CD4-positive, alpha-beta T cell (primary cell): ENCODE measurements around the gene CTNNA3. TPM values are rescaled to one million over a fixed set of nuclear protein-coding genes. Genes with fewer than 3 reads are reported as not detected.

Source experiments
- ATAC-seq: fragments of 200-7000 bp; cut with Tn5 transposase; one replicate; pipeline ENCODE4 v1.10.0; 2022; ENCODE audit warnings: mild to moderate bottlenecking; ENCODE audit not compliant: poor library complexity
- CTCF ChIA-PET: fragments of 350-600 bp; sonication (Branson Sonifier 250); formaldehyde crosslinking; loops from one replicate; lab custom pipeline; 2021; ENCODE audit warnings: antibody characterized with exemption, inconsistent platforms; lab: Charles Lee
- POLR2A ChIA-PET: fragments of 350-600 bp; sonication (Branson Sonifier 250); formaldehyde crosslinking; loops from one replicate; lab custom pipeline; 2021; ENCODE audit warnings: antibody characterized with exemption, inconsistent platforms; lab: Charles Lee
- DNase-seq, 14 experiments: peaks; one replicate each; pipeline ENCODE4 v3.0.0-alpha.2; 2013 to 2020; ENCODE audit warnings: mixed read lengths in 2 of 14
- H3K27ac ChIP-seq, 2 donors: one replicate each; pipeline versions ENCODE4 v1.5.1 to v1.7.0; 2013; ENCODE audit warnings: low read length in 2 of 2, low read depth in 1 of 2, mild to moderate bottlenecking in 1 of 2
- H3K27me3 ChIP-seq, 2 experiments: 1 replicate in 1 of 2; 2 replicates in 1 of 2; pipeline versions ENCODE4 v1.6.1 to v1.7.0; 2013; ENCODE audit warnings: low read length in 2 of 2, control low read depth in 1 of 2, mild to moderate bottlenecking in 1 of 2, moderate library complexity in 1 of 2; ENCODE audit not compliant: insufficient read depth in 2 of 2, control insufficient read depth in 1 of 2
- H3K36me3 ChIP-seq: one replicate; pipeline ENCODE4 v1.6.1; 2013; ENCODE audit warnings: low read length, control low read depth; ENCODE audit not compliant: insufficient read depth
- H3K4me1 ChIP-seq: one replicate; pipeline ENCODE4 v1.6.1; 2013; ENCODE audit warnings: low read length, control low read depth; ENCODE audit not compliant: insufficient read depth
- H3K4me3 ChIP-seq: one replicate; pipeline ENCODE4 v1.5.1; 2013; ENCODE audit warnings: mild to moderate bottlenecking, low read length, moderate library complexity
- H3K9me3 ChIP-seq, 2 experiments: 1 replicate in 1 of 2; 2 replicates in 1 of 2; pipeline versions ENCODE4 v1.6.1 to v1.7.0; 2013; ENCODE audit warnings: low read length in 2 of 2, mild to moderate bottlenecking in 2 of 2, control low read depth in 1 of 2, moderate library complexity in 1 of 2; ENCODE audit not compliant: control insufficient read depth in 1 of 2, insufficient read depth in 1 of 2
- H3K27ac Mint-ChIP-seq: one replicate; pipeline ENCODE4 v1.8.0; 2020; ENCODE audit warnings: mixed read lengths
- H3K27me3 Mint-ChIP-seq: one replicate; pipeline ENCODE4 v1.8.0; 2021; ENCODE audit warnings: mixed read lengths
- H3K36me3 Mint-ChIP-seq: one replicate; pipeline ENCODE4 v1.8.0; 2021; ENCODE audit warnings: low read depth, mixed read lengths
- H3K4me1 Mint-ChIP-seq: one replicate; pipeline ENCODE4 v1.8.0; 2021; ENCODE audit warnings: low read depth, mixed read lengths
- H3K4me3 Mint-ChIP-seq: one replicate; pipeline ENCODE4 v1.8.0; 2020; ENCODE audit warnings: mild to moderate bottlenecking, mixed read lengths
- H3K9me3 Mint-ChIP-seq: one replicate; pipeline ENCODE4 v1.8.0; 2020; ENCODE audit warnings: mixed read lengths
- CTCF ChIP-seq: fragments of 200-600 bp; IDR thresholded peaks from one replicate; pipeline ENCODE4 v1.8.0; 2022; ENCODE audit warnings: antibody characterized with exemption, mild to moderate bottlenecking
- intact Hi-C, 2 experiments: fragments of 100-400 bp; cut with DNase I in 1 of 2; cut with micrococcal nuclease in 1 of 2; formaldehyde crosslinking; loops; one replicate each; pipeline versions ENCODE4 v1.15.1 to v1.9.0; 2023 to 2025; cut with DNase I, micrococcal nuclease
- total RNA-seq, 174 experiments: library from RNA in 2 of 174; stranded (reverse) in 2 of 174; gene quantifications; one replicate each; pipeline ENCODE4 v1.2.3 and lab custom pipeline; 2021 to 2026

The CTNNA3 gene
- total RNA-seq, 2 experiments from 2014 or later, result 0.80 TPM; not detected in 1

DNA sequence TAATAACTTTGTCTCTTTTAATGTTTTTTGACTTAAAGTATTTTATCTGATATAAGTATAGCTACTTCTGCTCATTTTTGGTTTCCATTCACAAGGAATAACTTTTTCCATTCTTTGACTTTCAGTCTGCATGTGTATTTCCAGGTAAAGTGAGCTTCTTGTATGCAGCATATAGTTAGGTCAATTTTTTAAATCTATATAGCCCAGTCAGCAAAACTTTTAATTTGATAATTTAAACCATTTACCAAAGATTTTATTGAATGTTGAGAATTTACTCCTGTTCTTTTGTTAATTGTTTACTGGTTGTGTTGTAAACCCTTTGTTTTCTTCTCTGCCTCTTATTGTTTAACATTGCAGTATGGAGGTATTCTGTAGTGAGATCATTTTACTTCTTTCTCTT, 1467.1 kb downstream of the CTNNA3 start:
- H3K36me3 Mint-ChIP-seq, result no peaks in the 10 kb centered on the region
- H3K9me3 ChIP-seq, result peaks cover 5 to 6% of the 10 kb centered on the region in 2 experiments
- ATAC-seq, result no peak
- DNase-seq, result no peak
- no peaks in the 10 kb centered on the region for H3K27me3 Mint-ChIP-seq
- H3K27ac ChIP-seq, result no peak overlapping the region
- H3K4me1 ChIP-seq, result no peaks in the 10 kb centered on the region
- no peak overlapping the region for H3K4me3 Mint-ChIP-seq
- peaks cover 14% of the 10 kb centered on the region for H3K9me3 Mint-ChIP-seq
- H3K4me1 Mint-ChIP-seq, result no peaks in the 10 kb centered on the region
- H3K27ac Mint-ChIP-seq, result no peak overlapping the region
- TF ChIP-seq CTCF, result no peak
- H3K36me3 ChIP-seq, result no peaks in the 10 kb centered on the region
- no peaks in the 10 kb centered on the region for H3K27me3 ChIP-seq
- no peak overlapping the region for H3K4me3 ChIP-seq
- intact Hi-C loops, result no loop called here
- CTCF ChIA-PET, result no interaction called here
- POLR2A ChIA-PET, result no interaction called here

DNA sequence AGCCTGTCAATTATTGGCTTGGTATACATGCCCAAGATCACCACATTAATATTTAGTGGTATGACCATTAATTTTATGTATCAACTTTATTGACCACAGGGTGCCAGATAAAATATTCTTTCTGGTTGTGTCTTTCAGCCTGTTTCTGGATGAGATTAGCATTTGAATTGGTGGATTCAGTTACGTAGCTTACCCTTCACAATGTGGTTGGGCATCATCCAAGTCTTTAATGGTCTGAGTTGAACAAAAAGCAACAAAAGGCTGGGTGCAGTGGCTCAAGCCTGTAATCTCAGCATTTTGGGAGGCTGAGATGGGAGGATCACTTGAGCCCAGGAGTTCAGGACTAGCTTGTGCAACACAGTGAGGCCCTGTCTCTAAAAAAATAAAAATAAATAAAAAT, 1472.3 kb downstream of the CTNNA3 start:
- H3K27me3 ChIP-seq, result no peaks in the 10 kb centered on the region
- no peaks in the 10 kb centered on the region for H3K36me3 ChIP-seq
- peaks cover 8% of the 10 kb centered on the region for H3K9me3 Mint-ChIP-seq
- no peak overlapping the region for H3K27ac Mint-ChIP-seq
- intact Hi-C loops, result no loop called here
- no peaks in the 10 kb centered on the region for H3K27me3 Mint-ChIP-seq
- DNase-seq (no peak), ATAC-seq (no peak)
- ChIA-PET CTCF (no interaction called here), POLR2A (no interaction called here)
- H3K36me3 Mint-ChIP-seq, result no peaks in the 10 kb centered on the region
- no peak for TF ChIP-seq CTCF
- no peak overlapping the region for H3K27ac ChIP-seq
- H3K9me3 ChIP-seq, result peaks cover 0 to 9% of the 10 kb centered on the region in 2 experiments
- no peak overlapping the region for H3K4me3 Mint-ChIP-seq
- no peaks in the 10 kb centered on the region for H3K4me1 ChIP-seq
- no peaks in the 10 kb centered on the region for H3K4me1 Mint-ChIP-seq
- H3K4me3 ChIP-seq, result no peak overlapping the region

DNA sequence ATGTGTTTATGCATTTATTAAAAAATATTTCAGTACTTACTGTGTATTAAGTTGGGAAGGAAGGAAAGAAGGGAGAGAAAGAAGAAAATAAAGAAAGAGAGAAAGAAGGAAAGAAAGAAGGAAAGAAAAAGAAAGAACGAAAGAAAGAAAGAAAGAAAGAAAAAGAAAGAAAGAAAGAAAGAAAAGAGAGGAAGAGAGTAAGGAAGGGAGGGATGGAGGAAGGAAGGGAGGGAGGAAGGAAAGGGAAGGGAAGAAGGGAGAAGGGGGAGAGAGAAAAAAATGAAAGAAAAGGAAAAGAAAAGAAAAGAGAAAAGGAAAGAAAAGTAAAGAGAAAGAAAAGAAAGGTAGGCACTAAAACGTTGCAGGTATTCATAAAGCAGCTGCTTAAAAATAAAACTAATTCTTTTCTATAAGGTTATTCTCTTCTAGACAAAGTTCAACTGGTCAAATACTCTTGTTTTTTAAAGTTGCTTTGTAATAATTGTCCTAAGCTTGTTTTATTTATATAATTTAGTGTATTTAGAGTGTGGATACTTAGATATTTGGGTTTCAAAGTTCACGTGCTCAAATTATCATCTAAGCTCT, 1473.4 kb downstream of the CTNNA3 start:
- no peak for ATAC-seq
- Mint-ChIP-seq H3K27me3 (no peaks in the 10 kb centered on the region), H3K9me3 (peaks cover 3% of the 10 kb centered on the region), H3K36me3 (no peaks in the 10 kb centered on the region), H3K27ac (no peak overlapping the region), H3K4me3 (no peak overlapping the region), H3K4me1 (no peaks in the 10 kb centered on the region)
- peaks cover 0 to 9% of the 10 kb centered on the region in 2 experiments for H3K9me3 ChIP-seq
- H3K36me3 ChIP-seq, result no peaks in the 10 kb centered on the region
- H3K4me1 ChIP-seq, result no peaks in the 10 kb centered on the region
- H3K27me3 ChIP-seq, result no peaks in the 10 kb centered on the region
- DNase-seq, result no peak
- no peak overlapping the region for H3K4me3 ChIP-seq
- no peak for TF ChIP-seq CTCF
- ChIA-PET POLR2A (no interaction called here), CTCF (no interaction called here)
- intact Hi-C loops, result no loop called here
- no peak overlapping the region for H3K27ac ChIP-seq
